Jurkat, Clone E6-1 (cell line): ENCODE measurements around the gene AIFM3. TPM values are rescaled to one million over a fixed set of nuclear protein-coding genes. Genes with fewer than 3 reads are reported as not detected.
A peak's percentile ranks its signal among the peaks of the same experiment; 100 is the strongest.
"Not testable (repeated sequence)": the region's sequence is repeated elsewhere in the genome, so short reads cannot be mapped to it uniquely, and the experiment has no call there.

ENCODE experiments used
- DNase-seq: peaks from one replicate; pipeline ENCODE4 v3.0.0-alpha.2; 2011; ENCODE audit warnings: low read depth, low spot score
- H3K4me3 ChIP-seq: 2 replicates; pipeline ENCODE4 v1.5.1; 2011; ENCODE audit warnings: mild to moderate bottlenecking, low read length, control low read depth, moderate library complexity
- polyA plus RNA-seq: library from polyadenylated mRNA; unstranded; fragments of >200 nt; gene quantifications from one replicate; pipeline ENCODE4 v1.2.1, GENCODE V29; 2012; ENCODE audit warnings: missing spikeins; ENCODE audit not compliant: insufficient read length, insufficient read depth

AIFM3 gene
- not detected for polyA plus RNA-seq

- no peak within 1 kb of the TSS for H3K4me3 ChIP-seq
- no peak for DNase-seq
These were observed at the start of gene AIFM3 for GRCh38 chr22:20966883-20967696. AIFM3 (plus strand) TSS chr22:20967255; CDS start chr22:20967945, 690 bp downstream.

- DNase-seq: no peak
- peak overlapping the region; percentile 94 for H3K4me3 ChIP-seq
These were observed 48.3 kb upstream of the AIFM3 start for GRCh38 chr22:20918663-20919218.

GRCh38 chr22:20919718-20920117, 47.3 kb upstream of the AIFM3 start:
- H3K4me3 ChIP-seq: no peak overlapping the region
- DNase-seq: no peak

GRCh38 chr22:20920881-20921203, 46.2 kb upstream of the AIFM3 start:
- no peak overlapping the region for H3K4me3 ChIP-seq
- DNase-seq: no peak

- no peak for DNase-seq
- H3K4me3 ChIP-seq: no peak overlapping the region
These were observed 44.8 kb upstream of the AIFM3 start for GRCh38 chr22:20922141-20922751.

GRCh38 chr22:20926243-20926642, 40.8 kb upstream of the AIFM3 start:
- DNase-seq: no peak
- no peak overlapping the region for H3K4me3 ChIP-seq

GRCh38 chr22:20927940-20928572, 39.0 kb upstream of the AIFM3 start:
- no peak for DNase-seq
- H3K4me3 ChIP-seq: no peak overlapping the region

- DNase-seq: no peak
- no peak overlapping the region for H3K4me3 ChIP-seq
These were observed 38.5 kb upstream of the AIFM3 start for GRCh38 chr22:20928573-20928967.

GRCh38 chr22:20930004-20930403, 37.1 kb upstream of the AIFM3 start:
- H3K4me3 ChIP-seq: no peak overlapping the region

GRCh38 chr22:20930435-20930834, 36.6 kb upstream of the AIFM3 start:
- H3K4me3 ChIP-seq, DNase-seq: not testable (repeated sequence)

More at GRCh38 chr22:20930004-20930403, 37.1 kb upstream of the AIFM3 start:
- no peak for DNase-seq

GRCh38 chr22:20931126-20931654, 35.9 kb upstream of the AIFM3 start:
- H3K4me3 ChIP-seq: no peak overlapping the region
- DNase-seq: no peak

- DNase-seq: no peak
- H3K4me3 ChIP-seq: no peak overlapping the region
These were observed 33.1 kb upstream of the AIFM3 start for GRCh38 chr22:20933910-20934309.

- H3K4me3 ChIP-seq, DNase-seq: not testable (repeated sequence)
These were observed 32.0 kb upstream of the AIFM3 start for GRCh38 chr22:20935049-20935448.

GRCh38 chr22:20935780-20936539, 31.1 kb upstream of the AIFM3 start:
- not testable (repeated sequence) for DNase-seq, H3K4me3 ChIP-seq

- DNase-seq: no peak
- no peak overlapping the region for H3K4me3 ChIP-seq
These were observed 29.8 kb upstream of the AIFM3 start for GRCh38 chr22:20937031-20937793.

- no peak for DNase-seq
- no peak overlapping the region for H3K4me3 ChIP-seq
These were observed 29.0 kb upstream of the AIFM3 start for GRCh38 chr22:20937794-20938671.

- H3K4me3 ChIP-seq, DNase-seq: not testable (repeated sequence)
These were observed 27.4 kb upstream of the AIFM3 start for GRCh38 chr22:20939457-20940185.
